ENCODE data around the gene CCDC146.
"Not testable (repeated sequence)": the region's sequence is repeated elsewhere in the genome, so short reads cannot be mapped to it uniquely, and the experiment has no call there.

The CCDC146 gene

DNA sequence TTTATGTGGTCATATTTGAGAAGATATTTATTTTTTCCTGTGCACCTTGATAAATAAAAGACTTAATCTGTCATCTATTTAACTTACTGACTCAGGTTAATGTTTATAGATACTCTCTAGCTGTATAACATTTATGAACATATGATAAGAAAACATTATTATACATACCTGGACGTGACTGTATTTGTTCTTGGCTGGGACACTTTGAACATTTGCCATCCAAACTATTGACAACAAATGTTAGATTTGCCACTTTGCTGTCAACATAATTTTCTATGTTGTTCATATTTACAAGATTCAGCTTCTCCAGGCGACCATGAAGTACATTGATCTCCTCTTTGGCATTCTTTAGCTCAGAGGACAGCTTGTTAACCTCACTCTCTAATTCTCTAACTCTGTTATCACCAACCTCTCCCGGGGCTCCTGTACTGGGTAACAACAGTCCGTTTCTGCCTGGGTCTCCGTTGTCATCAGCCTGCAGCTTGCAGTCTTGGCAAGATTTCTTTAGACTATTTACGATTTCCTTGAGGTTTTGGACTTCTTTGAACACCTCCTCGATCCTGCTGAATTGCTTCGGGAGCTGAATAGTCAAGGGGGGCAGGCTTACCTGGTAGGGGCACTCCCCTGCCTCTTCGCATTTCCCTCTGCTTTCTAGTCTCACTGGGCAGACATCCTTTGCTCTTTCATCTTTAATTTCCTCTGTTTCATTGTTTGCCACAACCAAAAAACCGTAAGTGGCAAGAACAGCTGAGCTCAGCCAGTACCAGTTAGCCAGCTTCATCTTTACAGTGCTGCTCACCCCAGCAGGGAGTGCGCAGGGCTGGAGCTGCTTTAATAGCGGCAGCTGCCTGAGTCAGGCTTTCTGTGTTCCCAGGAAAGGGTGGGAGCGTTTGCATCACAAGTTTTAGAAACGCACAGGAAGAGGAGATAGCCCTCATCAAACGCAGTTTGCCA, 76.9 kb downstream of the CCDC146 start, which contains the start of gene FGL2:
TSS of gene FGL2 (minus strand) at position 807 of the 954 bp plus-strand sequence. CDS start at position 781, 26 bp downstream.
- peaks cover 0 to 24% (median 11%) of the 10 kb centered on the region in 5 donors for H3K4me1 ChIP-seq (ENCODE audit: control insufficient read depth in 5 of 5, insufficient read depth in 5 of 5, low read length in 5 of 5)
- no peaks in the 10 kb centered on the region for H3K9me3 ChIP-seq (ENCODE audit: control insufficient read depth in 5 of 5, low read length in 5 of 5)
- H3K27me3 ChIP-seq (ENCODE audit: control insufficient read depth in 5 of 5, insufficient read depth in 4 of 5, low read length in 5 of 5) = no peaks in the 10 kb centered on the region
- H3K9ac ChIP-seq (ENCODE audit: low read length in 5 of 5) = peak within 1 kb of the TSS; percentile 16 to 77 (median 46)
- peak within 1 kb of the TSS; percentile 34 for H3K27ac ChIP-seq (ENCODE audit: low read depth, low read length)
- no peaks in the 10 kb centered on the region for H3K36me3 ChIP-seq (ENCODE audit: control insufficient read depth in 5 of 5, insufficient read depth in 5 of 5, low read length in 5 of 5)
- H3K4me3 ChIP-seq (ENCODE audit: low read depth in 1 of 5, low read length in 5 of 5) = peak within 1 kb of the TSS; percentile 74 to 91 (median 76)

DNA sequence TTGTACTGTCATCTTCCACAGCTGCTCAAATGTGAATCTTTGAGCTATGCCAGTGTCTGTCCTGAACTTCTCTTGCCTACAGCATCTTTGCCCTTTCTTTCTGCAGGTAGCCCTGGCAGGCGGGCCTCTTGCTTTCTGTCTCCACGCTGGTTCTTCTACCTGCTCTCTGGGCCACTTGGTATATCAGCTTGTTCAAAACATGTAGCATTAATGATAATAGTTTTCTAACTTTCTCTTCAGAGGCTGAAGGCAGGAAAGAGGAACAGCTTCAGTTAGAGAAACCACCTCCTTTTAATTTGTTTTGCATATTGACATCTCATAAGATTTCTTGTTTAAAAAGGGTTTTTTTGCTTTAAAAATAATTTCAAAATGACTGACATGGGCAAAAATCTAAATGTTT, 78.1 kb downstream of the CCDC146 start:
- Histone ChIP-seq H3K4me1 (ENCODE audit: control insufficient read depth in 5 of 5, insufficient read depth in 5 of 5, low read length in 5 of 5) (peaks cover 0 to 22% (median 11%) of the 10 kb centered on the region in 5 donors), H3K27me3 (ENCODE audit: control insufficient read depth in 5 of 5, insufficient read depth in 4 of 5, low read length in 5 of 5) (no peaks in the 10 kb centered on the region), H3K27ac (ENCODE audit: low read depth, low read length) (no peak overlapping the region), H3K9ac (ENCODE audit: low read length in 5 of 5) (no peak overlapping the region), H3K4me3 (ENCODE audit: low read depth in 1 of 5, low read length in 5 of 5) (no peak overlapping the region), H3K36me3 (ENCODE audit: control insufficient read depth in 5 of 5, insufficient read depth in 5 of 5, low read length in 5 of 5) (no peaks in the 10 kb centered on the region), H3K9me3 (ENCODE audit: control insufficient read depth in 5 of 5, low read length in 5 of 5) (no peaks in the 10 kb centered on the region)

DNA sequence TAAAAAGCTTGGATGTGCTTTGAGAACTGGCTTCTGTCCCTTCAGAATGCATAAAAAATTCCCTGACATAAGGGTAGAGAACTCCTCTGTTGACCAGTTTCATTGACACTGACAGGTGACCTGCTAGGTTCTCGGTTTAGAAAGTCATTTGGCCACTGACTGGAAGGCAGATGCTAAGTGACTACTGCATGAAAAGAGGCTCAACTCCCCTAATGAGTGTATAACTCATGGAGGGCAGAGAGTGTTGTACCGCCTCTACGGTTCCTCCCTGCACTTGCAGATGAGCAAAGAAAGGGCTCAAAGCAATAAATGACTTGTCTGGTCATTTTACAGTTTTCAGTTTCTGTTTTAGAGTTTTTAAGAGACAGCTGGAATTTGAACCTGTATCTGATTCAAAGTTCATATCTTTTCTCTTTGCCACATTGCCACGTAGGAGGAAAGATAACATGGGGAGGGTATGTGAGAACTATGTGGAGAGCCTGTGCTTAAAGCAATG, 80.1 kb downstream of the CCDC146 start:
- Histone ChIP-seq H3K9ac (ENCODE audit: low read length in 5 of 5) (no peak overlapping the region), H3K27ac (ENCODE audit: low read depth, low read length) (no peak overlapping the region), H3K9me3 (ENCODE audit: control insufficient read depth in 5 of 5, low read length in 5 of 5) (no peaks in the 10 kb centered on the region)

DNA sequence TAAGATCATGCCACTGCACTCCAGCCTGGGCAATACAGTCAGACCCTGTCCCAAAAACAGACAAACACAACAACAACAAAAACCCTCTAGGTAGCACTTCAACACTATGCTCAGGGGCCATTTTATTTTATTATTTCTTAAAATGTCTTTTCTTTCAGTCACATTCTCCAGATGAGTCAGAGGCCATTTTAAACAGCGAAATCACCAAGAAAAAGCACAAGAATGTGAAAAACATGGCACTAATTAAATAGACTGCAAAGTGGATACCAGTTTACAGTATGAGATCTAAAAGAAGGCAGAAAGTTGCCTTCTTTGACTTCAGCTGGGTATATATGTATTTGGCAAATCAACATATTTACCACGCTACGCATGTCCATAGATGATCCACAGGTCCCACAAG, 83.3 kb downstream of the CCDC146 start:
- no peak overlapping the region for H3K4me3 ChIP-seq (ENCODE audit: low read depth in 1 of 5, low read length in 5 of 5)
- no peak overlapping the region for H3K27ac ChIP-seq (ENCODE audit: low read depth, low read length)
- H3K9me3 ChIP-seq (ENCODE audit: control insufficient read depth in 5 of 5, low read length in 5 of 5) = peaks cover 0 to 11% (median 9%) of the 10 kb centered on the region in 5 donors
- H3K36me3 ChIP-seq (ENCODE audit: control insufficient read depth in 5 of 5, insufficient read depth in 5 of 5, low read length in 5 of 5) = no peaks in the 10 kb centered on the region
- H3K9ac ChIP-seq (ENCODE audit: low read length in 5 of 5) = no peak overlapping the region
- H3K27me3 ChIP-seq (ENCODE audit: control insufficient read depth in 5 of 5, insufficient read depth in 4 of 5, low read length in 5 of 5) = no peaks in the 10 kb centered on the region
- no peaks in the 10 kb centered on the region for H3K4me1 ChIP-seq (ENCODE audit: control insufficient read depth in 5 of 5, insufficient read depth in 5 of 5, low read length in 5 of 5)

More for the DNA sequence above, 80.1 kb downstream of the CCDC146 start:
- no peaks in the 10 kb centered on the region for H3K27me3 ChIP-seq (ENCODE audit: control insufficient read depth in 5 of 5, insufficient read depth in 4 of 5, low read length in 5 of 5)
- H3K36me3 ChIP-seq (ENCODE audit: control insufficient read depth in 5 of 5, insufficient read depth in 5 of 5, low read length in 5 of 5) = no peaks in the 10 kb centered on the region
- H3K4me3 ChIP-seq (ENCODE audit: low read depth in 1 of 5, low read length in 5 of 5) = no peak overlapping the region
- peaks cover 0 to 14% (median 11%) of the 10 kb centered on the region in 5 donors for H3K4me1 ChIP-seq (ENCODE audit: control insufficient read depth in 5 of 5, insufficient read depth in 5 of 5, low read length in 5 of 5)

DNA sequence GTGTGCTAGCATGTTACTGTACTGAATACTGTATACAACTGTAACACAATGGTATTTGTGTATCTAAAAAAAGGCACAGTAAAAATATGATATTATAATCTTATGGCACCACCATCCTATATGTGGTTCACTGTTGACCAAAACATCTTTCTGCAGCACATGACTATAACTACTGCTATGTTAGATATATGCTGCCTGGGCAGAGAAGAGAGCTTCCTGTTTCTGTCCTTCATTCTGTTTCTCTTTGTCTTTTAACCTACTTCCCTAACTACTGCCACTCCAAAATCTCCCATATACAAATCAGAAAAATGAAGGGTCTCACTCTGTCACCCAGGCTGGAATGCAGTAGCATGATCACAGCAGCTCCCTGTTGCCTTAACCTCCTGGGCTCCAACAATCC, 86.0 kb downstream of the CCDC146 start:
- Histone ChIP-seq H3K4me1 (ENCODE audit: control insufficient read depth in 5 of 5, insufficient read depth in 5 of 5, low read length in 5 of 5) (no peaks in the 10 kb centered on the region), H3K4me3 (ENCODE audit: low read depth in 1 of 5, low read length in 5 of 5) (no peak overlapping the region), H3K27me3 (ENCODE audit: control insufficient read depth in 5 of 5, insufficient read depth in 4 of 5, low read length in 5 of 5) (no peaks in the 10 kb centered on the region), H3K9ac (ENCODE audit: low read length in 5 of 5) (no peak overlapping the region), H3K9me3 (ENCODE audit: control insufficient read depth in 5 of 5, low read length in 5 of 5) (peaks cover 0 to 11% (median 9%) of the 10 kb centered on the region in 5 donors), H3K27ac (ENCODE audit: low read depth, low read length) (no peak overlapping the region), H3K36me3 (ENCODE audit: control insufficient read depth in 5 of 5, insufficient read depth in 5 of 5, low read length in 5 of 5) (no peaks in the 10 kb centered on the region)

DNA sequence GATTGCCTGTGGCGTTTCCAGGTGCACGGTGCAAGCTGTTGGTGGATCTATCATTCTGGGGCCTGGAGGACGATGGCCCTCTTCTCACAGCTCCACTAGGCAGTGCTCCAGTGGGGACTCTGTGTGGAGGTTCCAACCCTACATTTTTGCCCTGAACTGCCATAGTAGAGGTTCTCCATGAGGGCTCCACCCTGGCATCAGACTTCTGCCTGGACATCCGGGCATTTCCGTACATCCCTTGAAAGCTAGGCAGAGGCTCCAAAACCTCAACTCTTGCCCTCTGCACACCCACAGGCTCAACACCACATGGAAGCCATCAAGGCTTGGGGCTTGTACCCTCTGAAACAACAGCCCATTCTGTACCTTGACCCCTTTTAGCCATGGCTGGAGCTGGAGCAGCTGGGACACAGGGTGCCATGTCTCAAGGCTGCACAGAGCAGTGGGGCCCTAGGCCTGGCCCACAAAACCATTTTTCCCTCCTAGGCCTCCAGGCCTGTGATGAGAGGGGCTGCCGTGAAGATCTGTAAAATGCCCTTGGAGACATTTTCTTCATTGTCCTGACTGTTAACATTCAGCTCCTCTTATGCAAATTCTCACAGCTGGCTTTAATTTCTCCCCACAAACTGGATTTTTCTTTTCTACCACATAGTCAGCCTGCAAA, 87.2 kb downstream of the CCDC146 start:
- H3K4me3 ChIP-seq (ENCODE audit: low read depth in 1 of 5, low read length in 5 of 5) = peak overlapping the region in 2 of 5 donors; percentile 4 to 30
- no peaks in the 10 kb centered on the region for H3K27me3 ChIP-seq (ENCODE audit: control insufficient read depth in 5 of 5, insufficient read depth in 4 of 5, low read length in 5 of 5)
- H3K27ac ChIP-seq (ENCODE audit: low read depth, low read length) = no peak overlapping the region
- no peak overlapping the region for H3K9ac ChIP-seq (ENCODE audit: low read length in 5 of 5)
- peaks cover 0 to 11% (median 9%) of the 10 kb centered on the region in 5 donors for H3K9me3 ChIP-seq (ENCODE audit: control insufficient read depth in 5 of 5, low read length in 5 of 5)
- no peaks in the 10 kb centered on the region for H3K36me3 ChIP-seq (ENCODE audit: control insufficient read depth in 5 of 5, insufficient read depth in 5 of 5, low read length in 5 of 5)
- no peaks in the 10 kb centered on the region for H3K4me1 ChIP-seq (ENCODE audit: control insufficient read depth in 5 of 5, insufficient read depth in 5 of 5, low read length in 5 of 5)

DNA sequence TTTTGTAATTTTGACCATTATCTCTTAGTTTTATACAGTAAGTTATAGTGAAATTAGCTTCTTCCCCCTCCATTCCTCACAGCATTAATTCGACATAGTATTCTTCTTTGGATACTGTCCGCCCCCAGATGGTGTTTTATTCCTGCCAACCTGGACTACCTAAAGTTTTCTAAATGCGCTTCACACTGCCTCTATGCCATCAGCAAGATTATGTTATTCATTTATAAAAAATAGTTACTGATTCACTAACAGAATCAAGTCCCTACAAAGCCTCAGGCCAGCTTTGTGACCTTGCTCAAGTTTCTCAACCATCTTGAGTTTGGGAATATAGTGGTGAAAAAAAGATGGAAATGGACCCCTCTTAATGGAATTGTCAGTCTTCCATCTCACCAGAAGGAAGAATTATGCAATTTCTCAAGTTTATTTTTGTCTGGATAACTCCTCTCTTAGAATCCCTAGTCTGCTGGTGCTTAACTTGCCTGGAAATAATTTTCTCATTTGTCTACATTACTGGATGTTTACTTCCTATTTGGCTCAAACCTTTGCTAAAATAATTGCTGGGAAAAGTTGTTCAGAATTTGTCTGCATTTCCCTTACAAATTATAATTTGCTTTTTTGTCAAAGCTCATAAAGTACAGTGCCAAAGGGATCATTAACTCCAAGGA, 93.9 kb downstream of the CCDC146 start:
- Histone ChIP-seq H3K4me3 (ENCODE audit: low read depth in 1 of 5, low read length in 5 of 5) (no peak overlapping the region), H3K27ac (ENCODE audit: low read depth, low read length) (no peak overlapping the region), H3K36me3 (ENCODE audit: control insufficient read depth in 5 of 5, insufficient read depth in 5 of 5, low read length in 5 of 5) (no peaks in the 10 kb centered on the region), H3K9ac (ENCODE audit: low read length in 5 of 5) (no peak overlapping the region), H3K4me1 (ENCODE audit: control insufficient read depth in 5 of 5, insufficient read depth in 5 of 5, low read length in 5 of 5) (peaks cover 0 to 8% (median 0%) of the 10 kb centered on the region in 5 donors), H3K27me3 (ENCODE audit: control insufficient read depth in 5 of 5, insufficient read depth in 4 of 5, low read length in 5 of 5) (no peaks in the 10 kb centered on the region), H3K9me3 (ENCODE audit: control insufficient read depth in 5 of 5, low read length in 5 of 5) (no peaks in the 10 kb centered on the region)

DNA sequence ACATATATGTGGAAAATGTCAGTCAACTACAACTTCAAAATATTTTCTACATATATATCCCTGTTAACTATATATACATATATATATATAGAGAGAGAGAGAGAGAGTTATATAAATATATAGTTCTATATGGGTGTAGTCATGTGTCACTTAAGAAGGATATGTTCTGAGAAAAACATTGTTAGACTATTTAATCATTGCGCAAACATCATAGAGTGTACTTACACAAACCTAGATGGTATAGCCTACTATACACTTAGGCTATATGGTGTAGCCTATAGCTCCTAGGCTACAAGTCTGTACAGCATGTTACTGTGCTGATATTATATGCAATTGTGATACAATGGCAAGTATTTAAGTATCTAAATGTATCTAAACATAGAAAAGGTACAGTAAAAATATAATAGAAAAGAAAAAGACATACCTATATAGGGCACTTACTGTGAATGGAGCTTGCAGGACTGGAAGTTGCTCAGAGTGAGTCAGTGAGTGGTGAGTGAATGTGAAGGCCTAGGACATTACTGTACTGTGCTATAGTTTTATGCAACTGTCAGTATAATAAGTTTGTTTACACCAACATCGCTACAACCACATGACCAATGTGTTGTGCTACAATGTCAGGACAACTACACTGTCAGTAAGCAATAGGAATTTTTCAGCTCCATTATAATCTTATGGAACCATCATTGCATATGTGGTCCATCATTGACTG, 95.2 kb downstream of the CCDC146 start:
- Histone ChIP-seq H3K4me1 (ENCODE audit: control insufficient read depth in 5 of 5, insufficient read depth in 5 of 5, low read length in 5 of 5) (peaks cover 0 to 8% (median 0%) of the 10 kb centered on the region in 5 donors), H3K9me3 (ENCODE audit: control insufficient read depth in 5 of 5, low read length in 5 of 5) (no peaks in the 10 kb centered on the region), H3K27me3 (ENCODE audit: control insufficient read depth in 5 of 5, insufficient read depth in 4 of 5, low read length in 5 of 5) (no peaks in the 10 kb centered on the region), H3K4me3 (ENCODE audit: low read depth in 1 of 5, low read length in 5 of 5) (no peak overlapping the region), H3K27ac (ENCODE audit: low read depth, low read length) (no peak overlapping the region), H3K9ac (ENCODE audit: low read length in 5 of 5) (no peak overlapping the region), H3K36me3 (ENCODE audit: control insufficient read depth in 5 of 5, insufficient read depth in 5 of 5, low read length in 5 of 5) (no peaks in the 10 kb centered on the region)

DNA sequence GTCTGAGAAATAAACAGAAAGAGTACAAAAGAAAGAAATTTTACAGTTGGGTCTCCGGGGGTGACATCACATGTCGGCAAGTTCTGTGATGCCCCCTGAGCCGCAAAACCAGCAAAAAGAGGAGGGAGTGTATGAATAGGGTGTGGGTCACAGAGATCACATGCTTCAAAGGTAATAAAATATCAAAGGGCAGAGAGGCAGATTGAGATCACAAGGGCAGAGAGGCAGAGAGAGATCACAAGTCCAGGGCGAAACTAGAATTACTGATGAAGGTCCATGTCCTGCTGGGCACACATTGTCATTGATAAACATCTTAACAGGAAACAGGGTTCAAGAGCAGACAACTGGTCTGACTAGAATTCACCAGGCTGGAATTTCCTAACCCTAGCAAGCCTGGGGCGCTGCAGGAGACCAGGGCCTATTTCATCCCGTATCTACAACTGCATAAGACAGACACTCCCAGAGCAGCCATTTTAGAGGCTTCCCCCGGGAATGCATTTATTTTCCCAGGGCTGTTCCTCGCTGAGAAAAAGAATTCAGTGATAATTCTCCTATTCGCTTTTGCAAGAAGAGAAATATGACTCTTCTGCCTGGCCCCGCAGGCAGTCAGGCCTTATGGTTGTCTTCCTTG, 97.4 kb downstream of the CCDC146 start:
- not testable (repeated sequence) for H3K4me1 ChIP-seq (ENCODE audit: control insufficient read depth in 5 of 5, insufficient read depth in 5 of 5, low read length in 5 of 5); H3K36me3 ChIP-seq (ENCODE audit: control insufficient read depth in 5 of 5, insufficient read depth in 5 of 5, low read length in 5 of 5); H3K9ac ChIP-seq (ENCODE audit: low read length in 5 of 5); H3K4me3 ChIP-seq (ENCODE audit: low read depth in 1 of 5, low read length in 5 of 5); H3K27me3 ChIP-seq (ENCODE audit: control insufficient read depth in 5 of 5, insufficient read depth in 4 of 5, low read length in 5 of 5); H3K27ac ChIP-seq (ENCODE audit: low read depth, low read length); H3K9me3 ChIP-seq (ENCODE audit: control insufficient read depth in 5 of 5, low read length in 5 of 5)

Data from subcutaneous abdominal adipose tissue (tissue), 5 donors.